Activated CD8-positive, alpha-beta memory T cell treated with anti-CD3 and anti-CD28 coated beads, Interleukin-2, amount 50 U/mL, for 24 hours (primary cell): ENCODE measurements around the gene ANKRD30A.
"Not testable (repeated sequence)": the region's sequence is repeated elsewhere in the genome, so short reads cannot be mapped to it uniquely, and the experiment has no call there.

Experiments used
- DNase-seq: peaks from one replicate; pipeline ENCODE4 v3.0.0-alpha.2; 2020; ENCODE audit errors: extremely low read depth

The ANKRD30A gene

GRCh38 chr10:37125191-37125732, at the start of gene ANKRD30A:
ANKRD30A (plus strand) TSS chr10:37125598; CDS start chr10:37125788, 190 bp downstream.
- no peak for DNase-seq

- not testable (repeated sequence) for DNase-seq
Observed at GRCh38 chr10:37076083-37076482, 49.3 kb upstream of the ANKRD30A start.

DNA sequence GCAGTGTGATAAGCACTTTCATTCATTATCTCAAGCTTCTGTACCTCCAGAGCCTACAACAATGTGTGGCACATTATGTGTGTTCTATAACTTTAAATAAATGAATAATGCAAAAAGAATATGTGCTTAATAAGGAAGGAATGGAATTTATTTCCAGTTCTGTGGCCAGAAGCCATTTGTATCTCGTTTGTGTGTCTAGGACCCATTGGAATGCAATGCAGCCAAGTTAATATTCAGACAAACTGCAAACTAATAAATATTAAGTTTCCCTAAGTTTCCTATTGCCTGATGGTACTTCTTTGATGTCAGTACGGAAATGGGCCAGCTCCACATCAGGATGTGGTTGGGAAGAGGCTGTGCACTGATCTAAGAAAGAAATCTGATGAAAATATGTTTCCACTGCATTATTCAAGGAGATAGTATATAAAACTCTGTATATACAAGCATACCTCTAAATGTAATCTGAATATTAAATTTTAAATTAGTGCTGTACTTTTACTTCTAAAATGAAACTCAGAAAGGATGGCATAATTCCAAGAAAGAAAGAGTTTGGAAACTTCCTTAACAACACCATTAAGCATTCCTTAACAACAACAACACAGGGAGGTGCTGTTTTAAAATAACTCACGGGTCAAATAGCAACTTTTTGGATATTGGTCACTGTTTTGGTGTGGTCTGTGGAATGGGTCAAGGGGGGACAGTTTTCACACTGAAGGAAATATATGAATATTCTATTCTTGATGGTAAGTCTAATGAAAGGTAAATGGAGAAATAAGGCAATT, 29.4 kb upstream of the ANKRD30A start:
- no peak for DNase-seq

GRCh38 chr10:37101261-37101660, 24.1 kb upstream of the ANKRD30A start:
- DNase-seq = no peak

DNA sequence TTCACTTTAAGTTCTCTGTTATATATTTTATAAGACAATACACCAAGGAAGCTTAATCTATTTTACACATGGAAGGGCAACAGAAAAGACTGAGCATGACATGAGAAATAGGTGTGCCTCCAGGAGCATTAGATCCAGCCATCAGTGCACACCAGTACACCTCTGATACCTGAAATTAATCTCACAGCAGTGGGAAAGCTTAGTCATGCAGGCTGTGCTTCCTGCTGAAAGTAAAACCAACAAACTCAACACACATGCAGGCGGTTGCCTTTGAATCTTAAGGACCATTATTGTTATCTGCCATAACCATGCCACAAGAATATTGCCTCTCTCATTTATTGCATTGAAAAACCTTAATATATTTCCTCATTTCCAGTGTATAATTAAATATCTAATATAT, 16.4 kb upstream of the ANKRD30A start:
- no peak for DNase-seq

DNA sequence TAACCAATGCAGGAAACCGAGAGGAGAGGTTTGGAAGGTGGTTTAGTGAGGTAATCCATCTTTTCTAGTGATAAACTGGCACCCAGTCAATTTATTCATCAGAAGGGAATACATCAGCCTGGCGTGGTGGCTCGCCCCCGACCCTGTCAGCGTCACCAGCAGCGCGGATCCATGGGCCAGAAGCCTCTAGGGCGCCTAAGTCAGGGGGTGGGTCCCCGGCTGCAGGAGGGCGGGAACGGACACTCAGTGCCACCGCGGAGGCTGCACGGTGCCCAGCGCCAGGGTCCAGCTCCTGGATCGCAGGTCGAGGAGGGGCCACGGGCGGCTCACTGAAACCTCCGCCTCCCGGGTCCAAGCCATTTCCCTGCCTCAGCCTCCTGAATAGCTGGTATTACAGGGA, 866 bp upstream of the ANKRD30A start:
- DNase-seq = no peak

DNA sequence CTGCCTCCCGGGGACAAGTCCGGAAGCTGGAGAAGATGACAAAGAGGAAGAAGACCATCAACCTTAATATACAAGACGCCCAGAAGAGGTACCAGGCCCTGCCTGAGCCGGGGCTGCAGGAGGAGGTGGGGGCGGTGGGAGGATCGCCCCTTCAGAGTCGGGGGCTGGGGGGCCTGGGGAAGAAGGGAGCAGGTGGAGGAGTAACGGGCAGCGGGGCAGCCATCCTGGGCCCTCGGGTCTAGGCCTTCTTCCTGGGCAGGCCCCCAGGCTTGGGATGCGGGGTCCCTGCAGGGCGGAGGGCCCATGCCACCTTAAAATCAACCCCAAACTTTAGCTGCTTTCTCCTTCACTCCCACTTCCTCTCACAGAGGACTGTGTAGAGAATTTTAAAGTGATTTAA, 523 bp downstream of the ANKRD30A start:
- DNase-seq = no peak

- DNase-seq = no peak
Observed at GRCh38 chr10:37146443-37146842, 21.0 kb downstream of the ANKRD30A start.

GRCh38 chr10:37162430-37162829, 37.0 kb downstream of the ANKRD30A start:
- DNase-seq = not testable (repeated sequence)

DNA sequence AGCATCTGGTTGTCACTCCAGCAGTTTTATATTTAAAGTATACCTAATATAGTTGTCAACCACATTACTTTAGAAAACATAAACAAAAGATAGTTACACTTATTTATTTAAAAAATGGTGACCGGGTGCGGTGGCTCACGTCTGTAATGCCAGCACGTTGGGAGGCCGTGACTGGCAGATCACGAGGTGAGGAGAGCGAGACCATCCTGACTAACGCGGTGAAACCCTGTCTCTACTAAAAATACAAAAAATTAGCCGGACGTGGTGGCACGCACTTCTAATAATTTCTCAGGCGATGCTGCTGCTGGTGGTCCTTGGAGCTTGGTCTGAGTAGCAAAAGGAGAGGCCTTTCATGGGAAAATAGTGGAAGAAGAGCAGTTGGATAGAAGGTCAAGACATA, 46.5 kb downstream of the ANKRD30A start:
- not testable (repeated sequence) for DNase-seq

GRCh38 chr10:37178296-37178695, 52.9 kb downstream of the ANKRD30A start:
- DNase-seq = not testable (repeated sequence)

- DNase-seq = not testable (repeated sequence)
Observed at GRCh38 chr10:37182719-37183118, 57.3 kb downstream of the ANKRD30A start.

GRCh38 chr10:37206132-37206531, 80.7 kb downstream of the ANKRD30A start:
- no peak for DNase-seq

DNA sequence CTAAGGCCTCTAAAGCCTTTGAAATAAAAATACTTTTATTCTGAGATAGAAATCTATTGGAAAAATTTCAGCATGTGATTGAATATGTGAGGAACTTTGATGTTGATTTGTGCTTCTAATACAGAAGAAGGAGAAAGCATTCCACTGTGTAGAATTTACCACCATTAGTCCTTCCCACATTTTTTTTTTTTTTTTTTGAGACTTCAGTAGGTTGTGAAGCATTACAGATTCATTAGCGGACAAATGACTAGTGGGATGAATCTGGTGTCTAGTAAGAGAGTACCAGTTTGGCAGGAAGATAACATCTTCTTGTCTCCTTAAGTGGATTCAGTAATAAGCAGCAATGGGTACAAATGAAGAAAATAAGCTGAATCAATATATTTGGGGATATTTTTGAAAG, 95.5 kb downstream of the ANKRD30A start:
- DNase-seq = no peak

GRCh38 chr10:37222046-37222445, 96.6 kb downstream of the ANKRD30A start:
- no peak for DNase-seq

DNA sequence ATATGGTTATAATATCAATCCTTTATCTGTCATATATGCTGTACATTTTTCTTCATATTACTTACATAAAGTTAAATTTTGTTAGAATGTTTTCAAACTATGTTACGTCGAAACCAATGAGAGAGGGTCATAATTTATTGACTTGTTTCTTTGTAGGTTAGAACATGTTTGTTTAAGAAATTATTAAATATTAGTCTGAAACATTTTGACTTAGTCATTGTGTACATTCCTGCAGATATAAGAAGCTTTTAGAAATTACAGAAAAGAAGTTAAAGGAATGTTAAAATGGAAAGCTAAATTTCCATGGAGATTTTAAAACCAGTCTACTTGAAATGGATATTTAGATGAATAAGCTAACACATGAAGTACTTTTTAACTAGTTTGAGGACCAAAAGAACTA, 99.8 kb downstream of the ANKRD30A start:
- DNase-seq = no peak

GRCh38 chr10:37226524-37226923, 101.1 kb downstream of the ANKRD30A start:
- DNase-seq = no peak

GRCh38 chr10:37234692-37235091, 109.3 kb downstream of the ANKRD30A start:
- no peak for DNase-seq

- DNase-seq = no peak
Observed at GRCh38 chr10:37236093-37236492, 110.7 kb downstream of the ANKRD30A start.

- DNase-seq = no peak
Observed at GRCh38 chr10:37240223-37240622, 114.8 kb downstream of the ANKRD30A start.

DNA sequence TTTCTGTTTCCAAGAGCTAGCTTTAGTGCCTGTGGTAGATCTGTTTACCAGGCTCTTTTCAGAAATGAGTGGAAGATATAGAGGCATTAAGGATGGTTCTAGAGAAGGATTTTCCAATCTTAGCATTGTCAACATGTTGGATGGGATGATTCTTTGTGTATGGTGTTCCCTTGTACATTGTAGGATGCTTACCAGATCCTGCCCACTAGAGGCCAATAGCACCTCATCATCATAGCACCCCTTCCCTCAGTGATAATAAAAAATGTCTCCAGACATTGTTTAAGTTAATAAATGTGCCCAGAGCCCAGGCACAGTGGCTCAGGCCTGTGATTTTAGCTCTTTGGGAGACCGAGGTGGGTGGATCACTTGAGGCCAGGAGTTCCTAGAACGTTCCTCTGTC, 121.2 kb downstream of the ANKRD30A start:
- DNase-seq = no peak

- DNase-seq = not testable (repeated sequence)
Observed at GRCh38 chr10:37255837-37256236, 130.4 kb downstream of the ANKRD30A start.

DNA sequence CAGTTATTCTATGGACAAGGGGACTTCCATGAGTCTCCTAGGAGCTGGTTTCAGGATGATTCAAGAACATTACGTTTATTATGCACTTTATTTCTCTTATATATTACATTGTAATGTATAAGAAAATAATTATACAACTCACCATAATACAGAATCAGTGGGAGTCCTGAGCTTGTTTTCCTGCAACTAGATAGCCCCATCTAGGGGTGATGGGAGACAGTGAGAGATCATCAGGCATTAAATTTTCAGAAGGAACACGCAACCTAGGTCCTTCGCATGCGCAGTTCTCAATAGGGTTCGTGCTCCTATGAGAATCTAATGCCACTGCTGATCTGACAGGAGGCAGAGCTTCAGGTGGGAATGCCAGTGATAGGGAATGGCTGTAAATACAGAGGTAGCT, 137.9 kb downstream of the ANKRD30A start:
- no peak for DNase-seq

DNA sequence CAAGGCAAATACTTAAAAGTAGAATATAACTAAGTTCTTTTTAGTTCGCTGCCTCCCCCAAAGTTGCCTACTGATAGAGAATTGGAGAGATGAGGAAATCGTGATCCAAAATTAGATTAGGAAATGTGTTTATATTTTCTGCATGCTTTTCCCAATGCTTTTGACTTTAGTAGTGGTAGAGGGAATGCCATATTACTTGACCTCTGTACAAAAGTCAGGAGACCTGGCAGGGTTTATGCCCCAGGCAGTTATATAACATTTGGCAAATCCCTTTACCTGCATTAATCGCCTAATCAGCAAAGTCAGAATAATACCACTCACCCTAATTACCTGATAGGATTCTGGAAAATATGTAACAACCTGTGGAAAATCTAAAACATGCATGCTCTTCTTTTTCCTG, 142.9 kb downstream of the ANKRD30A start:
- DNase-seq = no peak
